Liver (tissue), 9 donors: ENCODE results near the gene SOX6. TPM values are rescaled to one million over a fixed set of nuclear protein-coding genes. Genes with fewer than 3 reads are reported as not detected.

Experiments
- DNase-seq: peaks from one replicate; pipeline ENCODE4 v3.0.0-alpha.2; 2017; ENCODE audit warnings: low spot score
- H3K27ac ChIP-seq, 2 donors: one replicate each; pipeline ENCODE4 v1.7.0; 2013; ENCODE audit warnings: inconsistent platforms in 2 of 2, low read length in 2 of 2, control low read depth in 1 of 2, low read depth in 1 of 2, mild to moderate bottlenecking in 1 of 2
- H3K27me3 ChIP-seq, 4 donors: one replicate each; pipeline versions ENCODE4 v1.6.1 to v1.7.0; 2013; ENCODE audit warnings: low read length in 3 of 4, inconsistent platforms in 1 of 4, mild to moderate bottlenecking in 1 of 4, moderate library complexity in 1 of 4; ENCODE audit not compliant: control insufficient read depth in 4 of 4, insufficient read depth in 4 of 4
- H3K36me3 ChIP-seq, 4 donors: one replicate each; pipeline versions ENCODE4 v1.6.1 to v1.7.0; 2013; ENCODE audit warnings: low read length in 3 of 4, mild to moderate bottlenecking in 3 of 4, low read depth in 1 of 4, moderate library complexity in 1 of 4; ENCODE audit not compliant: control insufficient read depth in 4 of 4, insufficient read depth in 3 of 4
- H3K4me1 ChIP-seq, 4 donors: one replicate each; pipeline versions ENCODE4 v1.6.1 to v1.7.0; 2013; ENCODE audit warnings: low read length in 3 of 4, mild to moderate bottlenecking in 3 of 4, moderate library complexity in 1 of 4; ENCODE audit not compliant: control insufficient read depth in 4 of 4, insufficient read depth in 4 of 4
- H3K4me3 ChIP-seq, 3 donors: one replicate each; pipeline versions ENCODE4 v1.6.1 to v1.7.0; 2013; ENCODE audit warnings: low read length in 3 of 3, control low read depth in 1 of 3, low read depth in 1 of 3, mild to moderate bottlenecking in 1 of 3
- H3K9ac ChIP-seq, 2 donors: one replicate each; pipeline ENCODE4 v1.7.0; 2013; ENCODE audit warnings: low read length in 2 of 2, mild to moderate bottlenecking in 2 of 2, moderate library complexity in 2 of 2, control low read depth in 1 of 2, low read depth in 1 of 2
- H3K9me3 ChIP-seq, 4 donors: one replicate each; pipeline versions ENCODE4 v1.6.1 to v1.7.0; 2013; ENCODE audit warnings: low read length in 3 of 4; ENCODE audit not compliant: control insufficient read depth in 4 of 4
- CTCF ChIP-seq: fragments of 150-350 bp; IDR thresholded peaks from 2 replicates; pipeline ENCODE4 v1.5.1; 2017; ENCODE audit warnings: improper control_type of control experiment, low read depth, low read length; ENCODE audit not compliant: missing input control
- EGR1 ChIP-seq, 2 donors: IDR thresholded peaks; 2 replicates each; pipeline ENCODE4 v1.6.1; 2016 to 2018; ENCODE audit warnings: antibody characterized with exemption in 2 of 2, low read depth in 2 of 2
- FOXA1 ChIP-seq: IDR thresholded peaks from 2 replicates; pipeline ENCODE4 v1.6.1; 2016; ENCODE audit warnings: antibody characterized with exemption
- FOXA2 ChIP-seq: IDR thresholded peaks from 2 replicates; pipeline ENCODE4 v1.6.1; 2016; ENCODE audit warnings: antibody characterized with exemption
- GABPA ChIP-seq, 2 donors: IDR thresholded peaks in 1 of 2; conservative IDR thresholded peaks in 1 of 2; 2 replicates each; pipeline ENCODE4 v1.6.1; 2016; ENCODE audit warnings: antibody characterized with exemption in 2 of 2, mild to moderate bottlenecking in 1 of 2, moderate library complexity in 1 of 2
- HNF4A ChIP-seq, 2 donors: conservative IDR thresholded peaks; 2 replicates each; pipeline ENCODE4 v1.6.1; 2016; ENCODE audit warnings: antibody characterized with exemption in 2 of 2, mild to moderate bottlenecking in 2 of 2
- HNF4G ChIP-seq: IDR thresholded peaks from 2 replicates; pipeline ENCODE4 v1.6.1; 2016; ENCODE audit warnings: antibody characterized with exemption
- JUND ChIP-seq, 2 donors: IDR thresholded peaks; 2 replicates each; pipeline ENCODE4 v1.6.1; 2016; ENCODE audit warnings: antibody characterized with exemption in 2 of 2
- MAX ChIP-seq: IDR thresholded peaks from 2 replicates; pipeline ENCODE4 v1.6.1; 2016; ENCODE audit warnings: antibody characterized with exemption
- NR2F2 ChIP-seq: IDR thresholded peaks from 2 replicates; pipeline ENCODE4 v1.6.1; 2016; ENCODE audit warnings: antibody characterized with exemption
- RAD21 ChIP-seq, 2 donors: IDR thresholded peaks; 2 replicates each; pipeline ENCODE4 v1.6.1; 2016; ENCODE audit warnings: antibody characterized with exemption in 2 of 2, mild to moderate bottlenecking in 2 of 2
- SP1 ChIP-seq: IDR thresholded peaks from 2 replicates; pipeline ENCODE4 v1.6.1; 2018; ENCODE audit warnings: antibody characterized with exemption, mild to moderate bottlenecking
- TAF1 ChIP-seq: conservative IDR thresholded peaks from 2 replicates; pipeline ENCODE4 v1.6.1; 2016; ENCODE audit warnings: antibody characterized with exemption, mild to moderate bottlenecking
- YY1 ChIP-seq: IDR thresholded peaks from 2 replicates; pipeline ENCODE4 v1.6.1; 2016; ENCODE audit warnings: antibody characterized with exemption, mild to moderate bottlenecking
- WGBS: extraction: QIAGEN DNeasy Blood & Tissue Kit; methylation state at CpG from one replicate; pipeline ENCODE4 v1.1.7; 2013; 5-methylcytosine and 5-hydroxymethylcytosine counted together
- polyA plus RNA-seq, 2 donors: library from polyadenylated mRNA; stranded (reverse) in 1 of 2; unstranded in 1 of 2; fragments of 200-250 nt in 1 of 2; fragments of >200 nt in 1 of 2; fragmentation: Nextera tagmentation in 1 of 2; extraction: Ambion mirVana in 1 of 2; gene quantifications; one replicate each; pipeline versions ENCODE4 v1.2.1 to v1.2.3, GENCODE V29; 2013 to 2015
- total RNA-seq, 2 donors: library from RNA; depleted of rRNA; stranded (reverse); fragments of >200 nt; gene quantifications; one replicate each; pipeline ENCODE4 v1.2.3, GENCODE V29; 2014
- TF ChIP-seq, protein P1 (sequence below): IDR thresholded peaks from 2 replicates; pipeline ENCODE4 v1.6.1; 2016; ENCODE audit warnings: antibody characterized with exemption
- TF ChIP-seq, protein P2 (sequence below): IDR thresholded peaks from 2 replicates; pipeline ENCODE4 v1.6.1; 2016; ENCODE audit warnings: antibody characterized with exemption
- donor health status: healthy.
- donor health status: healthy.
- donor health status: healthy.
- donor health status: healthy.
- donor health status: healthy.

Gene SOX6
- total and polyA plus RNA-seq, 4 donors, result 2.4 to 111 (median 14.8) TPM

DNA sequence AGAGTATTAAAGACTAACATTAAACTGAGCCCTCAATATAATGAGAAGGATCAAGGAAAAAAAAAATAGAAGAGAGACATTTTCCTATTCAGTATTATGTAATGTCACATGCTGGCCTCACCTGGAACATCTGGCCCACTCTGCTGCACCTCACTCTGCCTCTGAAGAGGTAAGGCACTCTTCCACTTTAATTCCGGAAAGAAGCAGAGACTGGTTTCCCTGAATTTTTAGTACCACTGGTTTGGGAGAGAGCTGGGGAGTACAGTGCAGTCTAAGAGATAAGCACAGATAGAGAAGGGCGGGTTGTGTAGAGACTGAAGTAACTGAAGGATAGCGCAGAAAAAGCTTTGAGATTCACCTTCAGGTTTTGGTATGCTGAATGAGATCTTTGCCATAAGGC lies 178.7 kb downstream of the SOX6 start:
- WGBS, result 97% methylated on average over 3 of the region's 3 CpGs
- TF ChIP-seq EGR1 (IDR thresholded peaks at IDR 0.05; ENCODE audit: low read depth in 2 of 2) (no peak), GABPA (IDR thresholded peaks at IDR 0.05 in 1 of 2, conservative IDR thresholded peaks at IDR 0.05 in 1 of 2) (no peak), FOXA2 (no peak), HNF4A (conservative IDR thresholded peaks at IDR 0.05) (no peak), FOXA1 (no peak), RAD21 (IDR thresholded peaks at IDR 0.05) (no peak), HNF4G (no peak), NR2F2 (no peak), YY1 (no peak), SP1 (no peak), MAX (no peak), JUND (IDR thresholded peaks at IDR 0.05) (no peak), CTCF (no peak), TAF1 (no peak)
- TF ChIP-seq, protein P1, sequence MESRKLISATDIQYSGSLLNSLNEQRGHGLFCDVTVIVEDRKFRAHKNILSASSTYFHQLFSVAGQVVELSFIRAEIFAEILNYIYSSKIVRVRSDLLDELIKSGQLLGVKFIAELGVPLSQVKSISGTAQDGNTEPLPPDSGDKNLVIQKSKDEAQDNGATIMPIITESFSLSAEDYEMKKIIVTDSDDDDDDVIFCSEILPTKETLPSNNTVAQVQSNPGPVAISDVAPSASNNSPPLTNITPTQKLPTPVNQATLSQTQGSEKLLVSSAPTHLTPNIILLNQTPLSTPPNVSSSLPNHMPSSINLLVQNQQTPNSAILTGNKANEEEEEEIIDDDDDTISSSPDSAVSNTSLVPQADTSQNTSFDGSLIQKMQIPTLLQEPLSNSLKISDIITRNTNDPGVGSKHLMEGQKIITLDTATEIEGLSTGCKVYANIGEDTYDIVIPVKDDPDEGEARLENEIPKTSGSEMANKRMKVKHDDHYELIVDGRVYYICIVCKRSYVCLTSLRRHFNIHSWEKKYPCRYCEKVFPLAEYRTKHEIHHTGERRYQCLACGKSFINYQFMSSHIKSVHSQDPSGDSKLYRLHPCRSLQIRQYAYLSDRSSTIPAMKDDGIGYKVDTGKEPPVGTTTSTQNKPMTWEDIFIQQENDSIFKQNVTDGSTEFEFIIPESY, result no peak
- TF ChIP-seq, protein P2, sequence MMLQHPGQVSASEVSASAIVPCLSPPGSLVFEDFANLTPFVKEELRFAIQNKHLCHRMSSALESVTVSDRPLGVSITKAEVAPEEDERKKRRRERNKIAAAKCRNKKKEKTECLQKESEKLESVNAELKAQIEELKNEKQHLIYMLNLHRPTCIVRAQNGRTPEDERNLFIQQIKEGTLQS, result no peak
- Histone ChIP-seq H3K4me1 (no peaks in the 10 kb centered on the region), H3K36me3 (no peaks in the 10 kb centered on the region), H3K9ac (no peak overlapping the region), H3K9me3 (no peaks in the 10 kb centered on the region), H3K27me3 (no peaks in the 10 kb centered on the region), H3K4me3 (no peak overlapping the region), H3K27ac (no peak overlapping the region)
- no peak for DNase-seq

DNA sequence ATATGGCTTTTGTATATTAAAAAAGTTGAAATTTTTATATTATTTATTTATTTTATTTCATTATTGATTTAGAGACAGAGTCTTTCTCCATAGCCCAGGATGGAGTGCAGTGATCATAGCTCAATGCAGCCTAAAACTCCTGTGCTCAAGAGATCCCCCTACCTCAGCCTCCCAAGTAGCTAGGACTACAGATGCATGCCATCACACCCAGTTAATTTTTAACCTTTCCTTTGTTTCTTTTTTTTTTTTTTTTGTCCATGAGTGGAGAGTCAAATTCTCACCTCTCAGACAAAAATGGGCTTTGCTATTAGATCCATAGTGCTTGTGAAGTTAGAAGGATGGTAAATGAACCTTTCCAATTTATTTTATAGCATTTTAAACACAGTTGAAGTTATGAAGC lies 182.5 kb downstream of the SOX6 start:
- Histone ChIP-seq H3K4me3 (no peak overlapping the region), H3K36me3 (no peaks in the 10 kb centered on the region), H3K9me3 (no peaks in the 10 kb centered on the region), H3K27ac (no peak overlapping the region), H3K9ac (no peak overlapping the region), H3K4me1 (no peaks in the 10 kb centered on the region), H3K27me3 (no peaks in the 10 kb centered on the region)
- no peak for DNase-seq
- TF ChIP-seq CTCF (no peak), YY1 (no peak), SP1 (no peak), HNF4A (conservative IDR thresholded peaks at IDR 0.05) (no peak), FOXA2 (no peak), GABPA (IDR thresholded peaks at IDR 0.05 in 1 of 2, conservative IDR thresholded peaks at IDR 0.05 in 1 of 2) (no peak)
- TF ChIP-seq, protein P1, result no peak
